ENCODE results near the gene HIKESHI. TPM values are rescaled to one million over a fixed set of nuclear protein-coding genes. Genes with fewer than 3 reads are reported as not detected.

The HIKESHI gene
- total and polyA plus RNA-seq, 8 donors = 0.87 to 149 (median 31.5) TPM

- no peak overlapping the region for H3K27ac ChIP-seq
- TF ChIP-seq POLR2A (IDR thresholded peaks at IDR 0.05) (no peak), POLR2AphosphoS5 (IDR thresholded peaks at IDR 0.05) (no peak), EP300 (IDR thresholded peaks at IDR 0.05) (no peak)
- TF ChIP-seq, protein P1, sequence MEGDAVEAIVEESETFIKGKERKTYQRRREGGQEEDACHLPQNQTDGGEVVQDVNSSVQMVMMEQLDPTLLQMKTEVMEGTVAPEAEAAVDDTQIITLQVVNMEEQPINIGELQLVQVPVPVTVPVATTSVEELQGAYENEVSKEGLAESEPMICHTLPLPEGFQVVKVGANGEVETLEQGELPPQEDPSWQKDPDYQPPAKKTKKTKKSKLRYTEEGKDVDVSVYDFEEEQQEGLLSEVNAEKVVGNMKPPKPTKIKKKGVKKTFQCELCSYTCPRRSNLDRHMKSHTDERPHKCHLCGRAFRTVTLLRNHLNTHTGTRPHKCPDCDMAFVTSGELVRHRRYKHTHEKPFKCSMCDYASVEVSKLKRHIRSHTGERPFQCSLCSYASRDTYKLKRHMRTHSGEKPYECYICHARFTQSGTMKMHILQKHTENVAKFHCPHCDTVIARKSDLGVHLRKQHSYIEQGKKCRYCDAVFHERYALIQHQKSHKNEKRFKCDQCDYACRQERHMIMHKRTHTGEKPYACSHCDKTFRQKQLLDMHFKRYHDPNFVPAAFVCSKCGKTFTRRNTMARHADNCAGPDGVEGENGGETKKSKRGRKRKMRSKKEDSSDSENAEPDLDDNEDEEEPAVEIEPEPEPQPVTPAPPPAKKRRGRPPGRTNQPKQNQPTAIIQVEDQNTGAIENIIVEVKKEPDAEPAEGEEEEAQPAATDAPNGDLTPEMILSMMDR (IDR thresholded peaks at IDR 0.05) = no peak
- H3K9me3 ChIP-seq = no peaks in the 10 kb centered on the region
Observed at GRCh38 chr11:86274999-86275398, 27.0 kb upstream of the HIKESHI start.

GRCh38 chr11:86275493-86276370 lies 26.3 kb upstream of the HIKESHI start:
- WGBS, 5 donors = 62 to 81% (median 66%) methylated on average over 2 of the region's 2 CpGs
- DNase-seq = no peak
- Histone ChIP-seq H3K27me3 (no peaks in the 10 kb centered on the region), H3K9me3 (no peaks in the 10 kb centered on the region), H3K4me3 (no peak overlapping the region), H3K36me3 (peaks cover 14 to 56% (median 52%) of the 10 kb centered on the region in 4 donors), H3K27ac (no peak overlapping the region), H3K4me1 (peaks cover 0 to 15% (median 8%) of the 10 kb centered on the region in 4 donors)
- TF ChIP-seq, protein P1 (IDR thresholded peaks at IDR 0.05) = no peak
- TF ChIP-seq POLR2AphosphoS5 (IDR thresholded peaks at IDR 0.05) (no peak), POLR2A (IDR thresholded peaks at IDR 0.05) (no peak)
- intact Hi-C loops (cut with DNase I; ENCODE audit: low total_unique reads) = no loop called here

More at GRCh38 chr11:86274999-86275398, 27.0 kb upstream of the HIKESHI start:
- intact Hi-C loops (cut with DNase I; ENCODE audit: low total_unique reads) = no loop called here
- Histone ChIP-seq H3K27me3 (no peaks in the 10 kb centered on the region), H3K4me1 (peaks cover 0 to 15% (median 8%) of the 10 kb centered on the region in 4 donors), H3K4me3 (no peak overlapping the region), H3K36me3 (peaks cover 14 to 52% (median 51%) of the 10 kb centered on the region in 4 donors)
- 24 to 61% (median 54%) methylated on average over 4 of the region's 4 CpGs for WGBS, 5 donors
- DNase-seq = no peak

GRCh38 chr11:86277741-86278140 lies 24.3 kb upstream of the HIKESHI start:
- TF ChIP-seq POLR2AphosphoS5 (IDR thresholded peaks at IDR 0.05) = no peak
- TF ChIP-seq EP300 (IDR thresholded peaks at IDR 0.05) = no peak
- no peak for TF ChIP-seq POLR2A (IDR thresholded peaks at IDR 0.05)
- TF ChIP-seq, protein P1 (IDR thresholded peaks at IDR 0.05) = no peak
- no peaks in the 10 kb centered on the region for H3K27me3 ChIP-seq
- 76 to 95% (median 91%) methylated on average over 1 of the region's 1 CpG for WGBS, 5 donors

GRCh38 chr11:86278226-86278625 lies 23.8 kb upstream of the HIKESHI start:
- peaks cover 0 to 15% (median 8%) of the 10 kb centered on the region in 4 donors for H3K4me1 ChIP-seq
- no peak for DNase-seq
- H3K36me3 ChIP-seq = peaks cover 14 to 50% (median 44%) of the 10 kb centered on the region in 4 donors
- TF ChIP-seq, protein P1 (IDR thresholded peaks at IDR 0.05) = no peak
- TF ChIP-seq POLR2AphosphoS5 (IDR thresholded peaks at IDR 0.05) = no peak
- no peak for TF ChIP-seq EP300 (IDR thresholded peaks at IDR 0.05)
- TF ChIP-seq POLR2A (IDR thresholded peaks at IDR 0.05) = no peak
- no peaks in the 10 kb centered on the region for H3K27me3 ChIP-seq
- H3K9me3 ChIP-seq = no peaks in the 10 kb centered on the region
- 79 to 88% (median 85%) methylated on average over 8 of the region's 8 CpGs for WGBS, 5 donors
- H3K4me3 ChIP-seq = no peak overlapping the region
- intact Hi-C loops (cut with DNase I; ENCODE audit: low total_unique reads) = no loop called here
- no peak overlapping the region for H3K27ac ChIP-seq

More at GRCh38 chr11:86277741-86278140, 24.3 kb upstream of the HIKESHI start:
- H3K36me3 ChIP-seq = peaks cover 14 to 55% (median 48%) of the 10 kb centered on the region in 4 donors
- H3K27ac ChIP-seq = no peak overlapping the region
- intact Hi-C loops (cut with DNase I; ENCODE audit: low total_unique reads) = no loop called here
- no peak for DNase-seq
- H3K4me1 ChIP-seq = peaks cover 0 to 15% (median 8%) of the 10 kb centered on the region in 4 donors
- no peak overlapping the region for H3K4me3 ChIP-seq
- H3K9me3 ChIP-seq = no peaks in the 10 kb centered on the region

All from stomach (tissue), 9 donors.